DMS114 treated with DMSO at 0.1 percent for 48 hours (cell line): Measurements from ENCODE around the gene CUX1.
"Not testable (repeated sequence)": the region's sequence is repeated elsewhere in the genome, so short reads cannot be mapped to it uniquely, and the experiment has no call there.

ENCODE experiments used
- DNase-seq: peaks from one replicate; lab custom pipeline; 2025; ENCODE audit not compliant: unreplicated experiment; lab: John Stamatoyannopoulos, UW

CUX1 gene

GRCh38 chr7:102120666-102121195, 303.3 kb downstream of the CUX1 start:
- DNase-seq = no peak

- no peak for DNase-seq
Measured at GRCh38 chr7:102122026-102122425, 304.6 kb downstream of the CUX1 start.

GRCh38 chr7:102125127-102125596, 307.7 kb downstream of the CUX1 start:
- DNase-seq = no peak

- no peak for DNase-seq
Measured at GRCh38 chr7:102128303-102128702, 310.9 kb downstream of the CUX1 start.

GRCh38 chr7:102129636-102130370, 312.4 kb downstream of the CUX1 start:
- no peak for DNase-seq

GRCh38 chr7:102132209-102132752, 314.9 kb downstream of the CUX1 start:
- no peak for DNase-seq

- DNase-seq = no peak
Measured at GRCh38 chr7:102138676-102139075, 321.2 kb downstream of the CUX1 start.

GRCh38 chr7:102140952-102141370, 323.5 kb downstream of the CUX1 start:
- no peak for DNase-seq

GRCh38 chr7:102142433-102142832, 325.0 kb downstream of the CUX1 start:
- not testable (repeated sequence) for DNase-seq

- no peak for DNase-seq
Measured at GRCh38 chr7:102146122-102146521, 328.7 kb downstream of the CUX1 start.

GRCh38 chr7:102147008-102147407, 329.6 kb downstream of the CUX1 start:
- DNase-seq = no peak

- no peak for DNase-seq
Measured at GRCh38 chr7:102148799-102149198, 331.4 kb downstream of the CUX1 start.

GRCh38 chr7:102149416-102149815, 332.0 kb downstream of the CUX1 start:
- no peak for DNase-seq

GRCh38 chr7:102150266-102150665, 332.8 kb downstream of the CUX1 start:
- no peak for DNase-seq

- DNase-seq = no peak
Measured at GRCh38 chr7:102152672-102153598, 335.5 kb downstream of the CUX1 start.

GRCh38 chr7:102153599-102153946, 336.1 kb downstream of the CUX1 start:
- DNase-seq = no peak

GRCh38 chr7:102154425-102154824, 337.0 kb downstream of the CUX1 start:
- DNase-seq = no peak

- no peak for DNase-seq
Measured at GRCh38 chr7:102155821-102156441, 338.5 kb downstream of the CUX1 start.

GRCh38 chr7:102156867-102157266, 339.4 kb downstream of the CUX1 start:
- no peak for DNase-seq

- no peak for DNase-seq
Measured at GRCh38 chr7:102165136-102165535, 347.7 kb downstream of the CUX1 start.

GRCh38 chr7:102167254-102167653, 349.8 kb downstream of the CUX1 start:
- DNase-seq = no peak
